Measurements from ENCODE around the gene TMEM219.

- TF ChIP-seq GATA3 (IDR thresholded peaks at IDR 0.05; ENCODE audit: low read depth, low read length), result no peak
- no peak for TF ChIP-seq GATA2 (IDR thresholded peaks at IDR 0.05; ENCODE audit: low read depth, low read length)
Observed at GRCh38 chr16:29915590-29916247, 46.2 kb upstream of the TMEM219 start.

Measured in SH-SY5Y (cell line).